ENCODE results near the gene CEL.

The CEL gene

GRCh38 chr9:133118179-133118520, 56.4 kb downstream of the CEL start:
- DNase-seq (ENCODE audit: low spot score): no peak

GRCh38 chr9:133118568-133118967, 56.8 kb downstream of the CEL start:
- no peak for DNase-seq (ENCODE audit: low spot score)

GRCh38 chr9:133119103-133119845, 57.5 kb downstream of the CEL start:
- no peak for DNase-seq (ENCODE audit: low spot score)

- no peak for DNase-seq (ENCODE audit: low spot score)
These were observed 58.2 kb downstream of the CEL start for GRCh38 chr9:133119846-133120500.

- DNase-seq (ENCODE audit: low spot score): peak; percentile 71
These were observed 58.9 kb downstream of the CEL start for GRCh38 chr9:133120501-133121197.

Data from HuH-7.5 (cell line).